GM23338 (cell line): ENCODE measurements around the gene CEP68.
"Not testable (repeated sequence)": the region's sequence is repeated elsewhere in the genome, so short reads cannot be mapped to it uniquely, and the experiment has no call there.

ENCODE experiments used
- CTCF ChIP-seq, 2 experiments: fragments of 200-600 bp in 1 of 2; sonication (generic) in 1 of 2; conservative IDR thresholded peaks; 2 replicates each; pipeline versions ENCODE4 v1.5.1 to v1.6.1; 2016 to 2017; ENCODE audit warnings: antibody characterized with exemption in 2 of 2, low read depth in 2 of 2, mild to moderate bottlenecking in 2 of 2, moderate library complexity in 1 of 2
- EZH2 ChIP-seq: fragments of 200-600 bp; sonication (generic); IDR thresholded peaks from one replicate; pipeline ENCODE4 v1.8.0; 2017; ENCODE audit warnings: antibody characterized with exemption, mild to moderate bottlenecking, low read depth; ENCODE audit not compliant: unreplicated experiment
- EZH2phosphoT487 ChIP-seq: fragments of 200-600 bp; sonication (generic); IDR thresholded peaks from one replicate; pipeline ENCODE4 v1.8.1; 2018; ENCODE audit warnings: antibody characterized with exemption; ENCODE audit not compliant: unreplicated experiment
- JUNB ChIP-seq: IDR thresholded peaks from one replicate; pipeline ENCODE4 v1.6.1; 2016; ENCODE audit warnings: antibody characterized with exemption; ENCODE audit not compliant: unreplicated experiment
- POLR2AphosphoS5 ChIP-seq: IDR thresholded peaks from 2 replicates; pipeline ENCODE4 v1.6.1; 2016; ENCODE audit warnings: antibody characterized with exemption, low read depth
- ZNF114 ChIP-seq: fragments of 250-450 bp; sonication (Bioruptor Pico); IDR thresholded peaks from 2 replicates; pipeline ENCODE4 v1.5.0; 2020; ENCODE audit warnings: mild to moderate bottlenecking, moderate library complexity
- TF ChIP-seq, protein P1 (sequence below): IDR thresholded peaks from one replicate; pipeline ENCODE4 v1.6.1; 2018; ENCODE audit warnings: antibody characterized with exemption; ENCODE audit not compliant: unreplicated experiment

DNA sequence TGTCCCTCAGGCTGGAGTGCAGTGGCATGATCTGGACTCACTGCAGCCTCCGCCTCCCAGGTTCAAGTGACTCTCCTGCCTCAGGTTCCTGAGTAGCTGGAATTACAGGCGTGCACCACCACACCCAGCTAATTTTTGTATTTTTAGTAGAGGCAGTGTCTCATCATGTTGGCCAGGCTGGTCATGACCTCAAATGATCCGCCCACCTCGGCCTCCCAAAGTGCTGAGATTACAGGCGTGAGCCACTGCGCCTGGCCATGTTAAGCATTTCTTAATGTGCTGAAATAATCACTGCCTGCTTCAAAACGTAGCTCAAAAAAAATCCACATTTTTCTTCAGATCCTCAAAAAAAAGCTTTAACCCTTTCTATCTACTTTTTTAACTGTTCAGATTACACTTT is 69.2 kb downstream of the CEP68 start:
- not testable (repeated sequence) for TF ChIP-seq CTCF (conservative IDR thresholded peaks at IDR 0.05; ENCODE audit: low read depth in 2 of 2); POLR2AphosphoS5; EZH2; JUNB; EZH2phosphoT487; ZNF114 (CRISPR knock-in tag)
- TF ChIP-seq, protein P1, sequence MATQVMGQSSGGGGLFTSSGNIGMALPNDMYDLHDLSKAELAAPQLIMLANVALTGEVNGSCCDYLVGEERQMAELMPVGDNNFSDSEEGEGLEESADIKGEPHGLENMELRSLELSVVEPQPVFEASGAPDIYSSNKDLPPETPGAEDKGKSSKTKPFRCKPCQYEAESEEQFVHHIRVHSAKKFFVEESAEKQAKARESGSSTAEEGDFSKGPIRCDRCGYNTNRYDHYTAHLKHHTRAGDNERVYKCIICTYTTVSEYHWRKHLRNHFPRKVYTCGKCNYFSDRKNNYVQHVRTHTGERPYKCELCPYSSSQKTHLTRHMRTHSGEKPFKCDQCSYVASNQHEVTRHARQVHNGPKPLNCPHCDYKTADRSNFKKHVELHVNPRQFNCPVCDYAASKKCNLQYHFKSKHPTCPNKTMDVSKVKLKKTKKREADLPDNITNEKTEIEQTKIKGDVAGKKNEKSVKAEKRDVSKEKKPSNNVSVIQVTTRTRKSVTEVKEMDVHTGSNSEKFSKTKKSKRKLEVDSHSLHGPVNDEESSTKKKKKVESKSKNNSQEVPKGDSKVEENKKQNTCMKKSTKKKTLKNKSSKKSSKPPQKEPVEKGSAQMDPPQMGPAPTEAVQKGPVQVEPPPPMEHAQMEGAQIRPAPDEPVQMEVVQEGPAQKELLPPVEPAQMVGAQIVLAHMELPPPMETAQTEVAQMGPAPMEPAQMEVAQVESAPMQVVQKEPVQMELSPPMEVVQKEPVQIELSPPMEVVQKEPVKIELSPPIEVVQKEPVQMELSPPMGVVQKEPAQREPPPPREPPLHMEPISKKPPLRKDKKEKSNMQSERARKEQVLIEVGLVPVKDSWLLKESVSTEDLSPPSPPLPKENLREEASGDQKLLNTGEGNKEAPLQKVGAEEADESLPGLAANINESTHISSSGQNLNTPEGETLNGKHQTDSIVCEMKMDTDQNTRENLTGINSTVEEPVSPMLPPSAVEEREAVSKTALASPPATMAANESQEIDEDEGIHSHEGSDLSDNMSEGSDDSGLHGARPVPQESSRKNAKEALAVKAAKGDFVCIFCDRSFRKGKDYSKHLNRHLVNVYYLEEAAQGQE = not testable (repeated sequence)
